Activated CD4-positive, alpha-beta T cell treated with anti-CD3 and anti-CD28 coated beads for 1 hour (primary cell): ENCODE results near the gene TMEM39B.
A peak's percentile ranks its signal among the peaks of the same experiment; 100 is the strongest.
"Not testable (repeated sequence)": the region's sequence is repeated elsewhere in the genome, so short reads cannot be mapped to it uniquely, and the experiment has no call there.

ENCODE experiments used
- DNase-seq: peaks from one replicate; pipeline ENCODE4 v3.0.0-alpha.2; 2020

Gene TMEM39B

DNA sequence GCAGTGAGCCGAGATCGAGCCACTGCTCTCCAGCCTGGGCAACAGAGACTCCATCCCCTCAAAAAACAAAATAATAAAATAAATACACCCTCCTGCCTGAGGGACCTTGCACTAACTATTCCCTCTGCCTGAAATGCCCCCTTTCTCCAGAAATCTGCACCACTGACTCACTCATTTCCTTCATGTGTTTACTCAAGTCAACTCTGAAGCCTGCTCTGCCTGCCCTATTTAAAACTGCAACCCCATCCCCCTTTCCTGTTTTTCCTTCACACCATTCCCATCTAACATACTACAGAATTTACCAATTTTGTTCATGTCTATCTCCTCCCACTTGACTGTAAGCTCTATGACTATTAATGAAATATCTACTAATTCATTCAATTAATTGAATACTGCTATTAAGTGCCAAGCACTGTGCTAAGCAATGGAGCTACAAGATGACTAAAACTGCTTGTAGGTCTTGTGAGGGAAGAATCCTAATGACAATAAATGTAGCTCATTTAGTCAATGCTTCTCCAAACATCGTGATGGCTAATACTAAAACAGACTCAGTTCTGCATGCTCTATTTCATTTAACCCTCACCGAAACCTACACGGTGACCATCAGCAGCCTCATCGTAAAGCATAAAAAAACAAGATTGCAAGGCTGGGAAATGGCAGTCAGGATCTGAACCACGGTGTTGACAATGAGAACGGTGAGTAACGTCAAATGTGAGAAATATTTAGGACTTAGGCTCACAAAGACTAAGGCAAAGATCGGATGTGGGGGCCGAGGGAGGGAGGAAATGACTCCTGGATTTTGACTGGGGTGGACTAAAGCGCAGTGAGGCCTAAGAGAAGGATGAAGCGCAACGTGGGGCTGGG lies 749 bp upstream of the TMEM39B start:
- DNase-seq: no peak

DNA sequence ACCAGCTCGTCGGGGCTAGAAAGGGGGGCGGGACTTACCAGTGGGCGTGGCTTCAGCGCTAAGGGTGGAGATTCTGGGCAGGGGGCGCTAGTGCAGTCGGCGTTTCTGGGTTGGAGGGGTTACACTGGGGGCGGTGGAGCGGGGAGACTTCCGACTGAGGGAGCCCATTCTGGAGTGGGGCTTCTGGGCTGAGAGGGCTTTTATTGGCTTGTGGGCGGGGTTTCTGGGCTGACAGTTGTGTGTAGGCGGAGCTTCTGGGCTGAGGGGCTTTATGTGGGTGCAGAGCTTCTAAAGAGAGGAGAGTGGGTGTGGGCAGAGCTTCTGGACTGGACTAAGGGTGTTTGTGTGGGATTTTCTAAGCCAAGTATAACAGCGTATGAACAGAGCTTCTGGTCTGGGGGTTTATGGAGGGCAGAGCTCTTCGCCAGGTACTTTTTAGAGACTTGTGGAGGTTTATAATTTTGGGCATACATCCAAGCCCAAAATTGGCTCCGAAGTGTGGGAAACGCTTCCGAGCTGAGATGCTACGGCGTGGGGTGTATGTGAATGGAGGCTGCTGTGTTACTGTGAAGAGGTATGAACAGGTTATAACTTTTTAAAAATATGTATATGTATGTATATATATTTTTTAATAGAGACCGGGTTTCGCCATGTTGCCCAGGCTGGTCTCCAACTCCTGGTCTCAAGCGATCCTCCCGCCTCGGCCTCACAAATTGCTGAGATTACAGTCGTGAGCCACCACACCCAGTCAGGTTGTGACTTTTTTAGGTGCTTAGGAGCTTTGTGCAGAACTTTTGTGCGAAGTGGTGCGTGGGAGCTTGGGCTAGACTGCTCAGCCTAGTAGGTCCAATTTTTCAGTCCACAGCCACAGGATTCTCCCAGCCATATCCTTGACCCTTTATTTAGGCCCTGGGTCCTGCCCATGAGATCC lies 825 bp downstream of the TMEM39B start:
- no peak for DNase-seq

- DNase-seq: no peak
Measured at GRCh38 chr1:32074841-32075240, 2.1 kb downstream of the TMEM39B start.

DNA sequence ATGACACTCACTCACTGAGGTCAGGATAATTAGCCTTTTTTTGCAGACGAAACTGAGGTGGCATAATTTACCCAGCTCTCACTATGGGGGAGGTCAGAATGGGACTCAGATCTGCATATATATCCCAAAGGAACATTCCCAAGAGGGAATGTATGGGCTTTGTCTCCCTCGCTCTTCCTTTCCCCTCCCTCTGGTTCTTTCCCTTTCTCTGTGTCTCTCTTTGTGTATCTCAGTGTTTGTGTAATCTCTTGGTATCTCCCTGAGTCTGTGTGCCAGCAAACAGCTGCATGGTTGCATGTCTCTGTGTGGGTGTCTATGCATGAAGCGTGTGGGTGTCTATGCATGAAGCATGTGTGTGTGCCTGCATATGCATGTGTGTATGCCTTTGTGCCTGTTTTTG lies 4.7 kb downstream of the TMEM39B start:
- DNase-seq: no peak

- DNase-seq: no peak
Measured at GRCh38 chr1:32082022-32082421, 9.3 kb downstream of the TMEM39B start.

DNA sequence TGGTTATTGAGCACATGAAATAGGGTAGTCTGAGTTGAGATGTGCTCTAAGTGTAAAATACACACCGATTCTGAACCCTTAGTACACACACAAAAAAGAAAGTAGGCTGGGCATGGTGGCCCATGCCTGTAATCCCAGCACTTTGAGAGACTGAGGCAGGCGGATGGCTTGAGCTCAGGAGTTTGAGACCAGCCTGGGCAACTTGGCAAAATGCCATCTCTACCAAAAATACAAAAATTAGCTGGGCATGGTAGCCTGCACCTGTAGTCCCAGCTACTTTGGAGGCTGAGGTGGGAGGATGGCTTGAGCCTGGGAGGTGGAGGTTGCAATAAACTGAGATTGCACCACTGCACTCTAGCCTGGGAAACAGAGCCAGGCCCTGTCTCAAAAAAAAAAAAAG lies 13.6 kb downstream of the TMEM39B start:
- DNase-seq: not testable (repeated sequence)

DNA sequence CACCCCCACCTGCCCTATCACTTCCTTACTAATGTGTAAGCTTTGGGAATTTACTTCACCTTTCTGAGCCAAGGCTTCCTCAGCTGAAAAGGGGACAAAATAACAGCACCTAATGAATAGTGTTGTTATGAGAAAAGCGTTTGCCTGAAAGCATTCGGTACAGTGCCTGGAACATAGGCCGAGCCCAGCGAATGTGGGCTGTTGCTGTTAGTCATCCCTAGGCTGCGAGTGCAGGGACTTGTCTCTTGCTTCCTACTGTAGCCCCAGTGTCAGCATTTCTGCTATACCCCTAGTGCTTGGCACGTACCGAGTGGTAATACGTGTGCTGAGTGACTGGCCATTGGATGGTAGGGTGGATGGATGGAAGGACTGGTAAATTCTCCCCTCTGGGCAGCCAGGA lies 18.4 kb downstream of the TMEM39B start:
- no peak for DNase-seq

GRCh38 chr1:32091591-32091990 lies 18.9 kb downstream of the TMEM39B start:
- no peak for DNase-seq

GRCh38 chr1:32094746-32095521 lies 22.2 kb downstream of the TMEM39B start:
- no peak for DNase-seq

- no peak for DNase-seq
Measured at GRCh38 chr1:32099426-32099825, 26.7 kb downstream of the TMEM39B start.

DNA sequence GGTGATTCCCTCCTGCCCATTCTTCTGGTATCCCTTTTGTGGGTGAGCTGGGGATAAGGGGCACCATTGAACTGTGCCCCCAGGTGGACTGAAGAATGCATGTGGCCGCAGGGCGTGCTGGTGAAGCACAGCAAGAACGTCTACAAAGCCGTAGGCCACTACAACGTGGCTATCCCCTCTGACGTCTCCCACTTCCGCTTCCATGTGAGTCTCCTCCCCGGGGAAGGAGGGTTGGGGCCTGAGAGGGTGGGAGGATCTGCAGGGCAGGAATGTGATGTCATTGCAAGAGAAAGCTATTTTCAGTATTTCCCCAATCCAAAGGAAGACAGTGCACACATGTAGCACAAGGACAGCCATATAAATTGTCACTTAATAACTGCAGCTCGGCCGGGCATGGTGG lies 27.6 kb downstream of the TMEM39B start:
- DNase-seq: no peak

DNA sequence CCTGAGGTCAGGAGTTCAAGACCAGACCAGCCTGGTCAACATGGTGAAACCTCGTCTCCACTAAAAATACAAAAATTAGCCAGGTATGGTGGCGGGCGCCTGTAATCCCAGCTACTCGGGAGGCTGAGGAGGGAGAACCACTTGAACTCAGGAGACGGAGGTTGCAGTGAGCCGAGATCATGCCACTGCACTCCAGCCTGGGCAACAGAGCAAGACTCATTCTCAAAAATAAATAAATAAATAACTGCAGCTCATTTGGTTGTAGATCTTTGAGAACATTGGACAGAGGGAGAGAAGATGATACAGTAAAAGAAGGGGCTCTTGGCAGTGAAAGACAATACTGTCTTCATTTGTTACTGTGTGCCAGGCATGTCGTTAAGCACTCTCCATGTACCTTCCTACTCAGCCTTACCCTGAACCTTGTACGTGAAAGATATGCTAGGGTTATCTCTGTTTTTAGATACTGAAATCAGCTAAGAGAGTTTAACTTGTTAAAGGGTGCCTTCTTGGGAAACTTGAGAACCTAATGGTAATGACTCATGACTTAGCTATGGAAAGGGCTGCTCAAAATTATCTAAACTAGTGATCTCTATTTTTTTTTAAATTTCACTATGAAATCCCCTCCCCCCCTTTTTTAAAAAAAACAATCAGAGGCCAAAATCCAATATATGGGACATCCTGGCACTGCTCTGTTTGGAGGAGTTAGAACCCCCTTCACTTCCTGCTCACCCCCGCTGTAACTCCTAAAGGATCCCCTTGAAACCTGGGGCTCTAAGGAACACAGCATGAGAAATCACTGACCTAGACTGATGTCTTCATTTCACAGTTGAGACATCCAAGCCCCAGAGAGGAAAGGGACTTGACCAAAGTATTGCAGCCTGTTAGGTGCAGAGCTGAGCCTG lies 28.3 kb downstream of the TMEM39B start:
- DNase-seq: no peak

- DNase-seq: no peak
Measured at GRCh38 chr1:32104127-32104526, 31.4 kb downstream of the TMEM39B start.

DNA sequence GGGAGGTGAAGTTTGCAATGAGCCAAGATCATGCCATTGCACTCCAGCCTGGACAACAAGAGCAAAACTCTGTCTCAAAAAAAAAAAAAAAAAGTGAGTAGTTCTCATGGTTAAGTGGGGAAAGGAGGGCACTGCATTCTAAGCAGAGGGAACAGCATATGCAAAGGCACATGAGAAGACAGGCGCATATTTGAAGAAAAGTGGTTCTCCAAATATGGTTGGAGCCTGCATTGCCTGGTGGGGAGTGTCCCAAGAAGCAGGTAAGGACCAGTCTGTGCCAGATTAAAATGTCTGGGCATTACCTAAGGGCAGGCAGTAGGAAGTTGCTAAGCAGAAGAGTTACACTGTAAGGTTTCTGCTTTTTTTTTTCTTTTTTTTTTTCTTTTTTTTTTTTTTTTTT lies 32.6 kb downstream of the TMEM39B start:
- no peak for DNase-seq

- DNase-seq: no peak
Measured at GRCh38 chr1:32106663-32107275, 34.0 kb downstream of the TMEM39B start.

DNA sequence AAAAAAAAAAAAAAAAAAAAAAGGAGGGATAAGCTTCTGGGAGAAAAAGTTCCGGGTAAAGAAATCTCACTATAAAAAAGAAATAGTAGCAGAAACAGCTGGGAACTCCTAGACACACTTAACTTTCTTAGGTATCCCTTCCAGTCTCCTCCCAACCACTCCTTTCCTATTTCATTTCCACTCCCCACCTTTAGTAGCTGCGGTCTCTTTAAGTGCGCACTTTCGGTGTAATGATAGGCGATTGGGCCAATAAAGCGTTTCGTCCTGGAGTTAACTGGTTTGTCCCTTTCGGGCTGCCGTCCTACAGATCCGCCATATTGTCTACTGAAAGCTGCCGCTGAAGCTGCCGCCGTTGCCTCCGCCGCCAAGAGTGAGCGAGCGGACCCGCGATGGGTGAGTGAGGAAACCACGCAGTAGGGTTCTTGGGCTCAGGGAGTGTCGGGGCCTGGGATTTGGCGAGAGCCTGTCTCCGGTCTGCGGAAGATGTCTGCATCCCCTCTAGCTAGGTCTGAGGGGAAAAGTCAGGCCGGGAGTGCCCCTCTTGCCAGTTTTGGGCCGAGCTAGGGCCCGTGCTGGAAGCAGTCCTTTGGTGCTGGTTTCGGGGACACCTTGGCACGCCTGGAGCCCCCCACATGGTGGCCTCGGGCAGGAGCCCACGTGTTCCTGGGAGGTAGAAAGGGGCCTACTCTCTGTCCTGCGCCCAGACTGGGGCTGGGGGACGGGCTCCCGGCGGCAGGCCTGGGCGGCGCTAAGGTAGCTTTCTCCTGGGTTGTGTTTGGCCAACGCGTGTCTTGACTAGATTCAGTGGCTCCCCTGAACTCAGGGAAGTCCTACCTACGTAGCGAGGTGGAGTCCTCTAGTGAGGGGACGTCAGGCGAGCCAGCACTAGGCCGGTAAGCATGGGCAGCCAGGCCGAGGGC lies 35.3 kb downstream of the TMEM39B start, which contains the start of gene KPNA6:
Gene KPNA6 (plus strand): TSS at position 315 of the 920 bp plus-strand sequence. CDS start 75 bp downstream, at position 390.
- DNase-seq: peak; percentile 82

- no peak for DNase-seq
Measured at GRCh38 chr1:32111040-32111623, 38.4 kb downstream of the TMEM39B start.

GRCh38 chr1:32111789-32112188 lies 39.0 kb downstream of the TMEM39B start:
- no peak for DNase-seq

GRCh38 chr1:32112806-32113375 lies 40.2 kb downstream of the TMEM39B start:
- no peak for DNase-seq
